GM10266 (cell line): ENCODE measurements around the gene NINJ2.

Experiments used
- DNase-seq: peaks from one replicate; pipeline ENCODE4 v3.0.0; 2012; ENCODE audit errors: extremely low spot score
- CTCF ChIP-seq: IDR thresholded peaks from 2 replicates; pipeline ENCODE4 v1.5.1; 2012; ENCODE audit warnings: mild to moderate bottlenecking, low read depth; ENCODE audit not compliant: control insufficient read depth, insufficient read depth; ENCODE audit errors: missing control alignments

The NINJ2 gene

GRCh38 chr12:611721-612120 lies 51.5 kb downstream of the NINJ2 start:
- TF ChIP-seq CTCF, result no peak
- no peak for DNase-seq

- TF ChIP-seq CTCF, result no peak
- DNase-seq, result no peak
Measured at GRCh38 chr12:608921-609320, 54.3 kb downstream of the NINJ2 start.

GRCh38 chr12:608413-608812 lies 54.8 kb downstream of the NINJ2 start:
- DNase-seq, result no peak
- no peak for TF ChIP-seq CTCF

- no peak for DNase-seq
- no peak for TF ChIP-seq CTCF
Measured at GRCh38 chr12:607541-608001, 55.7 kb downstream of the NINJ2 start.

DNA sequence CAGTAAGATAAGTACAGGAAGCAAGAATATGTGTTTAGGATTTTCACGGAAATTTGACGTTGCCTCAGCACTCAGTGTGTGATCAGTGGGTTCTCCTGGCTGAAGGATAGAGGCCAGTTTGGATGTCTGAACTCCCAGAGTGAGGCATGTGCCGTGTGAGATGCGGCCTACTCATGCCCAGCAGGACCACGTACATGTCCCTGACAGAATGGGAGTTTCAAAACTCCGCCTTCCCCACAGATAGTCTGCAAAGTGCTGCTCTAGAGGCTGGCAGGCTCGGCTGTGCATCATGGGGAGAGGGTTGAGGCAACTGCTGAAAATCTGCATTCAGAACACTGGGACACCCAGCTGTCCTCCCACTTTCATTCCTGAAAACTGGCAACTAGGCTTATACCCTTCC lies 58.3 kb downstream of the NINJ2 start:
- no peak for DNase-seq
- no peak for TF ChIP-seq CTCF

GRCh38 chr12:602700-603068 lies 60.6 kb downstream of the NINJ2 start:
- TF ChIP-seq CTCF, result no peak
- DNase-seq, result no peak

DNA sequence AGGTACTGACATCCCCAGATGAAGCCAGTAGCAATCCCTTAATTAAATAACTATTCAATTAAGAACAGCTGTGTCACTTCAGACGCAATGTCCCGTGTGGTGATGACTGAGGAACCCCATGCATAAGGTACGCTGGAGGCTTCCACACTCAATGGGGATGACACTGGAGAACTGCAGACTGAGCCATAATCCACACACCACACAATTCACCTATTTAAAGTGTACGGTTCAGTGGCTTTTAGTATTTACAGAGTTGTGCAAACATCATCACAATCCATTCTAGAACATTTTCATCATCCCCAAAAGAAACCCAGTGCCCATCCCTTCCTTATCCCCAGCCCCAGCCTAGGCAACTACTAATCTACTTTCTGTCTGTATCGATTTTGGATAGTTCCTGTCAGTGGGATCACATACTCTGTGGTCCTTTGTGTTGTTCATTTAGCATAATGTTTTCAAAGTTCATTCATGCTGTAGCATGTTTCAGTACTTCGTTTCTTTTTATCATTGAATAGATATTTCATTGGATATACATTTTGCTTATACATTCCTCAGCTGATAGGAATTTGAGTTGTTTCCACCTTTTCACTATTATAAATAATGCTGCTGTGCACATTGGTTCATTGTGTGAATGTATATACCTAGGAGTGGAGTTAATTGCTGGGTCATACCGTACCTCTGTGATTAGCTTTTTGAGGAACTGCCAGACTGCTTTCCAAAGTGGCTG lies 61.1 kb downstream of the NINJ2 start:
- DNase-seq, result no peak
- no peak for TF ChIP-seq CTCF
